ENCODE results near the gene BEST3. TPM values are rescaled to one million over a fixed set of nuclear protein-coding genes. Genes with fewer than 3 reads are reported as not detected.

Gene BEST3
- total and polyA plus RNA-seq, 2 donors (not counting 1 experiment from before 2014, with no cell fraction given) = not detected

GRCh38 chr12:69623970-69624369 lies 75.1 kb downstream of the BEST3 start:
- Histone ChIP-seq H4K20me1 (ENCODE audit: control insufficient read depth, extremely low read depth, insufficient read depth, low read length) (no peaks in the 10 kb centered on the region), H3K79me2 (ENCODE audit: control insufficient read depth, insufficient read depth, low read length) (no peaks in the 10 kb centered on the region), H3K4me1 (ENCODE audit: control insufficient read depth, extremely low read depth, insufficient read depth, low read length) (no peaks in the 10 kb centered on the region), H3K27ac (ENCODE audit: insufficient read depth, low read length) (no peak overlapping the region), H3K27me3 (ENCODE audit: control insufficient read depth, insufficient read depth, low read length) (peaks cover 9% of the 10 kb centered on the region), H3K36me3 (ENCODE audit: control insufficient read depth, insufficient read depth, low read length) (no peaks in the 10 kb centered on the region), H3K4me2 (ENCODE audit: extremely low read depth, insufficient read depth, low read length) (no peak overlapping the region), H2AFZ (ENCODE audit: low read length) (no peak overlapping the region), H3K4me3 (replicated peaks in 1 of 4; ENCODE audit: control extremely low read depth in 1 of 4, insufficient read depth in 1 of 4, low read depth in 3 of 4, low read length in 4 of 4) (no peak overlapping the region), H3K9ac (ENCODE audit: insufficient read depth, low read length) (no peak overlapping the region), H3K9me3 (ENCODE audit: control insufficient read depth, insufficient read depth, low read depth, low read length) (no peaks in the 10 kb centered on the region)
- TF ChIP-seq CTCF (conservative IDR thresholded peaks at IDR 0.05 in 1 of 2, IDR thresholded peaks at IDR 0.05 in 1 of 2; ENCODE audit: low read depth in 1 of 2, low read length in 2 of 2) (no peak), EZH2 (IDR thresholded peaks at IDR 0.05; ENCODE audit: low read length, missing control alignments) (no peak)
- no peak for DNase-seq (ENCODE audit: low read depth in 2 of 2)

GRCh38 chr12:69621551-69621950 lies 77.6 kb downstream of the BEST3 start:
- no peak overlapping the region for H3K4me3 ChIP-seq (replicated peaks in 1 of 4; ENCODE audit: control extremely low read depth in 1 of 4, insufficient read depth in 1 of 4, low read depth in 3 of 4, low read length in 4 of 4)
- no peak overlapping the region for H3K27ac ChIP-seq (ENCODE audit: insufficient read depth, low read length)
- TF ChIP-seq CTCF (conservative IDR thresholded peaks at IDR 0.05 in 1 of 2, IDR thresholded peaks at IDR 0.05 in 1 of 2; ENCODE audit: low read depth in 1 of 2, low read length in 2 of 2) = no peak
- no peak for TF ChIP-seq EZH2 (IDR thresholded peaks at IDR 0.05; ENCODE audit: low read length, missing control alignments)
- no peak overlapping the region for H3K4me2 ChIP-seq (ENCODE audit: extremely low read depth, insufficient read depth, low read length)
- H3K79me2 ChIP-seq (ENCODE audit: control insufficient read depth, insufficient read depth, low read length) = no peaks in the 10 kb centered on the region
- no peak overlapping the region for H2AFZ ChIP-seq (ENCODE audit: low read length)
- no peaks in the 10 kb centered on the region for H3K36me3 ChIP-seq (ENCODE audit: control insufficient read depth, insufficient read depth, low read length)
- H4K20me1 ChIP-seq (ENCODE audit: control insufficient read depth, extremely low read depth, insufficient read depth, low read length) = no peaks in the 10 kb centered on the region
- peaks cover 13% of the 10 kb centered on the region for H3K27me3 ChIP-seq (ENCODE audit: control insufficient read depth, insufficient read depth, low read length)
- DNase-seq (ENCODE audit: low read depth in 2 of 2) = no peak
- H3K9ac ChIP-seq (ENCODE audit: insufficient read depth, low read length) = no peak overlapping the region
- no peaks in the 10 kb centered on the region for H3K9me3 ChIP-seq (ENCODE audit: control insufficient read depth, insufficient read depth, low read depth, low read length)
- H3K4me1 ChIP-seq (ENCODE audit: control insufficient read depth, extremely low read depth, insufficient read depth, low read length) = no peaks in the 10 kb centered on the region

GRCh38 chr12:69620921-69621320 lies 78.2 kb downstream of the BEST3 start:
- Histone ChIP-seq H3K4me3 (replicated peaks in 1 of 4; ENCODE audit: control extremely low read depth in 1 of 4, insufficient read depth in 1 of 4, low read depth in 3 of 4, low read length in 4 of 4) (no peak overlapping the region), H2AFZ (ENCODE audit: low read length) (no peak overlapping the region), H3K4me2 (ENCODE audit: extremely low read depth, insufficient read depth, low read length) (no peak overlapping the region), H3K4me1 (ENCODE audit: control insufficient read depth, extremely low read depth, insufficient read depth, low read length) (no peaks in the 10 kb centered on the region), H3K9me3 (ENCODE audit: control insufficient read depth, insufficient read depth, low read depth, low read length) (no peaks in the 10 kb centered on the region), H4K20me1 (ENCODE audit: control insufficient read depth, extremely low read depth, insufficient read depth, low read length) (no peaks in the 10 kb centered on the region), H3K27ac (ENCODE audit: insufficient read depth, low read length) (no peak overlapping the region), H3K27me3 (ENCODE audit: control insufficient read depth, insufficient read depth, low read length) (peaks cover 13% of the 10 kb centered on the region), H3K9ac (ENCODE audit: insufficient read depth, low read length) (no peak overlapping the region), H3K36me3 (ENCODE audit: control insufficient read depth, insufficient read depth, low read length) (no peaks in the 10 kb centered on the region), H3K79me2 (ENCODE audit: control insufficient read depth, insufficient read depth, low read length) (no peaks in the 10 kb centered on the region)
- TF ChIP-seq CTCF (conservative IDR thresholded peaks at IDR 0.05 in 1 of 2, IDR thresholded peaks at IDR 0.05 in 1 of 2; ENCODE audit: low read depth in 1 of 2, low read length in 2 of 2) (no peak), EZH2 (IDR thresholded peaks at IDR 0.05; ENCODE audit: low read length, missing control alignments) (no peak)
- DNase-seq (ENCODE audit: low read depth in 2 of 2) = no peak

All from fibroblast of lung (primary cell).